HCT116 (cell line): Measurements from ENCODE around the gene MYO1B. TPM values are rescaled to one million over a fixed set of nuclear protein-coding genes. Genes with fewer than 3 reads are reported as not detected.

ENCODE experiments used
- ATAC-seq: fragments of 200-7000 bp; cut with Tn5 transposase; 2 replicates; pipeline ENCODE4 v1.9.1; 2020; ENCODE audit warnings: mild to moderate bottlenecking, moderate library complexity
- BruUV-seq: library from RNA; stranded (reverse); fragments of 400-500 nt; replicated peaks from 2 replicates; lab custom pipeline; 2021; lab: Mats Ljungman, UMichigan
- CTCF ChIA-PET: fragments of 300-600 bp; sonication (Branson Sonifier 250); formaldehyde crosslinking; loops from one replicate; lab custom pipeline; 2021; ENCODE audit warnings: antibody characterized with exemption; lab: Charles Lee
- POLR2A ChIA-PET: fragments of 300-600, 350-600 bp; sonication (Branson Sonifier 250); formaldehyde crosslinking; loops from one replicate; lab custom pipeline; 2021; ENCODE audit warnings: antibody characterized with exemption; lab: Charles Lee
- RAD21 ChIA-PET, 2 experiments: fragments of 300-600 bp; sonication (Branson Sonifier 250); formaldehyde crosslinking; loops; one replicate each; lab custom pipeline; 2023; ENCODE audit warnings: low total read pairs in 2 of 2; ENCODE audit not compliant: uncharacterized antibody in 2 of 2, unreplicated experiment in 2 of 2, low non-redundant PET in 1 of 2; lab: Charles Lee
- DNase-seq: peaks from one replicate; pipeline ENCODE4 v3.0.0-alpha.2; 2010; ENCODE audit warnings: low read depth, low spot score
- H2AFZ ChIP-seq: fragments of 200-600 bp; shearing (Covaris generic), sonication (generic); 2 replicates; pipeline ENCODE4 v1.6.1; 2017; ENCODE audit warnings: low read depth, mixed run types, mixed read lengths, antibody characterized with exemption, low read length; ENCODE audit not compliant: poor library complexity, severe bottlenecking
- H3K27ac ChIP-seq: 2 replicates; pipeline ENCODE4 v1.5.1; 2012; ENCODE audit warnings: low read depth, low read length
- H3K27me3 ChIP-seq: fragments of 200-600 bp; sonication (generic); 2 replicates; pipeline ENCODE4 v1.6.1; 2016; ENCODE audit warnings: mixed run types, low read length, mixed read lengths; ENCODE audit not compliant: insufficient read depth
- H3K36me3 ChIP-seq, 2 experiments: fragments of 200-500 bp in 1 of 2; fragments of 200-600 bp in 1 of 2; sonication (Bioruptor generic) in 1 of 2; sonication (generic) in 1 of 2; 2 replicates each; pipeline versions ENCODE4 v1.5.1 to v1.6.1; 2014 to 2016; ENCODE audit warnings: low read length in 2 of 2, inconsistent platforms in 1 of 2, mixed read lengths in 1 of 2, mixed run types in 1 of 2; ENCODE audit not compliant: insufficient read depth in 2 of 2, control insufficient read depth in 1 of 2
- H3K4me1 ChIP-seq, 2 experiments: fragments of 200-600 bp in 1 of 2; sonication (generic) in 1 of 2; 2 replicates each; pipeline versions ENCODE4 v1.5.1 to v1.6.1; 2012 to 2017; ENCODE audit warnings: low read length in 2 of 2, inconsistent platforms in 1 of 2, mild to moderate bottlenecking in 1 of 2, mixed read lengths in 1 of 2, mixed run types in 1 of 2, moderate library complexity in 1 of 2; ENCODE audit not compliant: insufficient read depth in 2 of 2, control insufficient read depth in 1 of 2
- H3K4me2 ChIP-seq: fragments of 200-600 bp; sonication (generic); 2 replicates; pipeline ENCODE4 v1.6.1; 2017; ENCODE audit warnings: mixed run types, low read length, mixed read lengths
- H3K4me3 ChIP-seq, 2 experiments: fragments of 200-600 bp in 1 of 2; sonication (generic) in 1 of 2; replicated peaks in 1 of 2; 2 replicates each; pipeline ENCODE4 v1.5.1; 2011 to 2016; ENCODE audit warnings: low read length in 2 of 2, control low read depth in 1 of 2, low read depth in 1 of 2, mild to moderate bottlenecking in 1 of 2, mixed read lengths in 1 of 2, mixed run types in 1 of 2
- H3K79me2 ChIP-seq: fragments of 200-600 bp; sonication (generic); 2 replicates; pipeline ENCODE4 v1.6.1; 2017; ENCODE audit warnings: mild to moderate bottlenecking, mixed run types, low read length, moderate library complexity, mixed read lengths; ENCODE audit not compliant: insufficient read depth
- H3K9ac ChIP-seq: fragments of 200-600 bp; sonication (generic); 2 replicates; pipeline ENCODE4 v1.6.1; 2016; ENCODE audit warnings: low read length, mixed read lengths
- H3K9me2 ChIP-seq: fragments of 200-600 bp; sonication (generic), shearing (Covaris generic); 2 replicates; pipeline ENCODE4 v1.6.1; 2017; ENCODE audit warnings: mixed run types, mild to moderate bottlenecking, moderate library complexity; ENCODE audit not compliant: insufficient read depth
- H3K9me3 ChIP-seq, 2 experiments: fragments of 200-500 bp in 1 of 2; fragments of 200-600 bp in 1 of 2; sonication (Bioruptor generic) in 1 of 2; sonication (generic) in 1 of 2; 2 replicates each; pipeline ENCODE4 v1.6.1; 2014 to 2017; ENCODE audit warnings: low read length in 2 of 2, mixed read lengths in 2 of 2, inconsistent platforms in 1 of 2, low read depth in 1 of 2, mild to moderate bottlenecking in 1 of 2, mixed run types in 1 of 2, moderate library complexity in 1 of 2; ENCODE audit not compliant: control insufficient read depth in 1 of 2, insufficient read depth in 1 of 2
- H4K20me1 ChIP-seq: fragments of 200-600 bp; sonication (generic), shearing (Covaris generic); 2 replicates; pipeline ENCODE4 v1.6.1; 2017; ENCODE audit warnings: mixed run types, mild to moderate bottlenecking, moderate library complexity; ENCODE audit not compliant: insufficient read depth
- CBX3 ChIP-seq: IDR thresholded peaks from 2 replicates; pipeline ENCODE4 v1.6.1; 2012; ENCODE audit warnings: low read depth
- CTCF ChIP-seq, 3 experiments: fragments of 200-600 bp in 1 of 3; sonication (generic) in 1 of 3; IDR thresholded peaks in 2 of 3; conservative IDR thresholded peaks in 1 of 3; 2 replicates each; pipeline ENCODE4 v1.5.1; 2012 to 2017; ENCODE audit warnings: low read depth in 2 of 3, low read length in 2 of 3, antibody characterized with exemption in 1 of 3, borderline replicate concordance in 1 of 3, control low read depth in 1 of 3, mild to moderate bottlenecking in 1 of 3, mixed read lengths in 1 of 3, mixed run types in 1 of 3, moderate library complexity in 1 of 3; ENCODE audit not compliant: insufficient read depth in 1 of 3
- EGR1 ChIP-seq: IDR thresholded peaks from 2 replicates; pipeline ENCODE4 v1.6.1; 2012; ENCODE audit warnings: low read depth
- RAD21 ChIP-seq: IDR thresholded peaks from 2 replicates; pipeline ENCODE4 v1.6.1; 2012; ENCODE audit warnings: low read depth, mild to moderate bottlenecking
- SIN3A ChIP-seq: IDR thresholded peaks from 2 replicates; pipeline ENCODE4 v1.6.1; 2012; ENCODE audit warnings: low read depth
- SRF ChIP-seq: IDR thresholded peaks from 2 replicates; pipeline ENCODE4 v1.6.1; 2012; ENCODE audit warnings: low read depth
- intact Hi-C: fragments of 100-400 bp; cut with micrococcal nuclease; formaldehyde crosslinking; loops from 2 replicates; pipeline ENCODE4 v1.10.0; 2022
- total RNA-seq: library from RNA; stranded (reverse); gene quantifications from one replicate; pipeline ENCODE4 v1.2.1, GENCODE V29; 2021; ENCODE audit not compliant: unreplicated experiment

Gene MYO1B
- total RNA-seq, 1 experiment from 2014 or later, result 51.7 TPM

DNA sequence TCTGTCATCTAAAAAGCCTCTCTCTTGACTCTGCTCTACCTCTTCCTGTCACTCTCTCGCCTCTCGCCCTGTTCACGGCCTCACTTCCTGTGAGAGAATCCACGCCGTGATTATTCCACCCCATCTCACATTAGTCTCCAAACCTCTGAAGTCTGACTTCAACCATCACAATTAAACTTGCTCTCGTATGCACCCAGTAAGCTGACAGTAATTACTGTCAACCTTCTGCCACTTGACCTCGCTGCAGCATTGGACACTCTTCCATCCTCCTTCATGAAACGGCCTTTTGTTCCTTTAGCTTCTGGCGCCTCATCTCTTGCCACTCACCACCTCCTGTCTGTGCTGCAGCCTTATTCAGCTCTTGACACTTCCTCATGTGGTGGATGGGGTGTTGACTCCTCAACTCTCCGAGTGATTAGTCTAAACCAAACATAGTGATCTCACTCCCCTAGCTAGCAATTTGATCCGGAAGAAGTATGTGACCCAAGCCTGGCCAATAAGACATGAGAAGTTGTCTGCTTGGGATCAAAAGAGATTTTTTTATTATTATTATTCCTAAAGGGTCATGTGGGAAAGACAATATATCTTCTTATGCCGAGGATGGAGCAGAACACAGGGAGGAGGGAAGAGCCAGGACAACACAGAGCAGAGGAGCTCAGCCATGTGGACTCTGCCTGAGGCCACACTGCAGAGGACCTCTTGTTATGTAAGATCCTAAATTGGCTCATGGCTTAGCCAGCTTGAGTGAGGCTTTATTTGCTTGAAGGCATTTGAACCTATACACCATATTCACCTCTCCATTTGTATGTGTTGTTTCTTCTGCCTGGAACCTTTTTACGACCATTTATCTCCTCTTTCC, 38.4 kb upstream of the MYO1B start:
- ChIA-PET CTCF (no interaction called here), POLR2A (no interaction called here)

GRCh38 chr2:191209340-191209739, 35.9 kb upstream of the MYO1B start:
- Histone ChIP-seq H3K9ac (no peak overlapping the region), H3K4me1 (no peaks in the 10 kb centered on the region), H3K4me3 (no peak overlapping the region), H3K27ac (no peak overlapping the region), H3K27me3 (no peaks in the 10 kb centered on the region), H3K9me3 (0 out of 4 replicates have a peak, but pooled peaks cover 0 to 7% of the 10 kb centered on the region in 2 experiments), H3K4me2 (no peak overlapping the region), H4K20me1 (no peaks in the 10 kb centered on the region), H3K79me2 (no peaks in the 10 kb centered on the region), H3K36me3 (no peaks in the 10 kb centered on the region), H3K9me2 (no peaks in the 10 kb centered on the region), H2AFZ (no peak overlapping the region)
- CTCF ChIA-PET, result interaction anchor here (1.2 to 1.7 kb wide), 2 partner anchors 8 to 157 kb away, joined by 4 to 7 read pairs; no protein-coding TSS in a partner anchor
- TF ChIP-seq CTCF (IDR thresholded peaks at IDR 0.05 in 2 of 3, conservative IDR thresholded peaks at IDR 0.05 in 1 of 3; ENCODE audit: borderline replicate concordance in 1 of 3, insufficient read depth in 1 of 3, low read depth in 2 of 3, low read length in 2 of 3), result no peak
- TF ChIP-seq SRF, result no peak
- no TSS peak for BruUV-seq
- intact Hi-C loops, result no loop called here
- POLR2A ChIA-PET, result no interaction called here
- RAD21 ChIA-PET, result no interaction called here
- DNase-seq (no peak), ATAC-seq (no peak)

More for the DNA sequence above, 38.4 kb upstream of the MYO1B start:
- no peak for ATAC-seq
- Histone ChIP-seq H3K79me2 (no peaks in the 10 kb centered on the region), H3K36me3 (no peaks in the 10 kb centered on the region), H3K4me1 (no peaks in the 10 kb centered on the region), H3K9me3 (0 out of 4 replicates have a peak, but pooled peaks cover 0 to 2% of the 10 kb centered on the region in 2 experiments), H3K4me3 (no peak overlapping the region), H4K20me1 (no peaks in the 10 kb centered on the region), H3K4me2 (no peak overlapping the region), H2AFZ (no peak overlapping the region), H3K27me3 (no peaks in the 10 kb centered on the region), H3K9me2 (no peaks in the 10 kb centered on the region), H3K27ac (no peak overlapping the region), H3K9ac (no peak overlapping the region)
- DNase-seq, result no peak
- intact Hi-C loops, result no loop called here
- RAD21 ChIA-PET, result no interaction called here
- no peak for TF ChIP-seq SIN3A
- no peak for TF ChIP-seq RAD21
- TF ChIP-seq SRF, result no peak
- TF ChIP-seq EGR1, result no peak
- TF ChIP-seq CBX3, result no peak
- no TSS peak for BruUV-seq
